IMR-90 (cell line): ENCODE measurements around the gene DICER1. TPM values are rescaled to one million over a fixed set of nuclear protein-coding genes. Genes with fewer than 3 reads are reported as not detected.

Experiments
- ATAC-seq: fragments of 200-7000 bp; cut with Tn5 transposase; 2 replicates; pipeline ENCODE4 v1.9.1; 2020; ENCODE audit warnings: low read depth, mild to moderate bottlenecking, moderate library complexity
- BruUV-seq: library from RNA; stranded (reverse); fragments of 400-500 nt; replicated peaks from 2 replicates; lab custom pipeline; 2021; lab: Mats Ljungman, UMichigan
- CTCF ChIA-PET: fragments of 300-600 bp; formaldehyde crosslinking; extraction: SDS; loops from one replicate; lab custom pipeline; 2021; ENCODE audit warnings: antibody characterized with exemption; lab: Yijun Ruan, JAX
- POLR2A ChIA-PET: fragments of 300-600 bp; sonication (Branson Sonifier 250); formaldehyde crosslinking; loops from one replicate; lab custom pipeline; 2022; ENCODE audit warnings: antibody characterized with exemption; ENCODE audit not compliant: unreplicated experiment; lab: Charles Lee
- DNase-seq: peaks from one replicate; pipeline ENCODE4 v3.0.0; 2013
- H2AFZ ChIP-seq: replicated peaks from 2 replicates; pipeline ENCODE3; 2013; ENCODE audit warnings: low read length, mild to moderate bottlenecking; ENCODE audit not compliant: poor library complexity
- H2AK5ac ChIP-seq: 2 replicates; pipeline ENCODE4 v1.6.1; 2013; ENCODE audit warnings: low read depth, low read length, inconsistent platforms
- H2AK9ac ChIP-seq: replicated peaks from 2 replicates; pipeline ENCODE3; 2013; ENCODE audit warnings: mild to moderate bottlenecking, low read depth, low read length, moderate library complexity; ENCODE audit not compliant: poor library complexity
- H2BK120ac ChIP-seq: 2 replicates; pipeline ENCODE4 v1.6.1; 2013; ENCODE audit warnings: low read depth, low read length, inconsistent platforms
- H2BK15ac ChIP-seq: 3 replicates; pipeline ENCODE4 v1.6.1; 2013; ENCODE audit warnings: low read depth, low read length, inconsistent platforms
- H2BK20ac ChIP-seq: 2 replicates; pipeline ENCODE4 v1.6.1; 2013; ENCODE audit warnings: low read depth, mild to moderate bottlenecking, inconsistent platforms, low read length, moderate library complexity
- H2BK5ac ChIP-seq: 2 replicates; pipeline ENCODE4 v1.6.1; 2013; ENCODE audit warnings: mild to moderate bottlenecking, low read depth, low read length, inconsistent platforms; ENCODE audit not compliant: poor library complexity, severe bottlenecking
- H3K14ac ChIP-seq: replicated peaks from 2 replicates; pipeline ENCODE4 v1.6.1; 2013; ENCODE audit warnings: low read depth, low read length, inconsistent platforms
- H3K18ac ChIP-seq: 2 replicates; pipeline ENCODE4 v1.6.1; 2013; ENCODE audit warnings: low read depth, low read length, control low read depth
- H3K23ac ChIP-seq: 2 replicates; pipeline ENCODE4 v1.6.1; 2013; ENCODE audit warnings: low read depth, low read length, inconsistent platforms
- H3K27ac ChIP-seq: 2 replicates; pipeline ENCODE4 v1.5.1; 2013; ENCODE audit warnings: mild to moderate bottlenecking, control low read depth, low read length; ENCODE audit not compliant: insufficient read depth
- H3K27me3 ChIP-seq: 2 replicates; pipeline ENCODE4 v1.6.1; 2013; ENCODE audit warnings: low read length; ENCODE audit not compliant: control insufficient read depth, insufficient read depth
- H3K36me3 ChIP-seq: 2 replicates; pipeline ENCODE4 v1.6.1; 2013; ENCODE audit warnings: low read length, mixed read lengths; ENCODE audit not compliant: control insufficient read depth, insufficient read depth
- H3K4ac ChIP-seq: 2 replicates; pipeline ENCODE4 v1.6.1; 2013; ENCODE audit warnings: low read depth, low read length, inconsistent platforms
- H3K4me1 ChIP-seq: 2 replicates; pipeline ENCODE4 v1.6.1; 2013; ENCODE audit warnings: low read length, mixed read lengths; ENCODE audit not compliant: control insufficient read depth, insufficient read depth
- H3K4me2 ChIP-seq: 2 replicates; pipeline ENCODE4 v1.6.1; 2013; ENCODE audit warnings: low read depth, mild to moderate bottlenecking, control low read depth, low read length, moderate library complexity
- H3K4me3 ChIP-seq: 2 replicates; pipeline ENCODE4 v1.5.1; 2013; ENCODE audit warnings: low read depth, mild to moderate bottlenecking, control low read depth, low read length, moderate library complexity; ENCODE audit not compliant: insufficient read depth
- H3K56ac ChIP-seq: 2 replicates; pipeline ENCODE4 v1.6.1; 2013; ENCODE audit warnings: low read length, inconsistent platforms; ENCODE audit not compliant: insufficient read depth; ENCODE audit errors: extremely low read depth
- H3K79me1 ChIP-seq, 2 experiments: 2 replicates each; pipeline ENCODE4 v1.6.1; 2013; ENCODE audit warnings: low read length in 2 of 2, inconsistent platforms in 1 of 2, low read depth in 1 of 2
- H3K9ac ChIP-seq: 2 replicates; pipeline ENCODE4 v1.6.1; 2013; ENCODE audit warnings: low read depth, low read length, control low read depth
- H3K9me1 ChIP-seq: 2 replicates; pipeline ENCODE4 v1.6.1; 2013; ENCODE audit warnings: low read length, inconsistent platforms; ENCODE audit not compliant: insufficient read depth
- H3K9me3 ChIP-seq: 2 replicates; pipeline ENCODE4 v1.6.1; 2013; ENCODE audit warnings: low read length; ENCODE audit not compliant: control insufficient read depth, insufficient read depth
- H4K20me1 ChIP-seq: 2 replicates; pipeline ENCODE4 v1.6.1; 2013; ENCODE audit warnings: low read length, inconsistent platforms; ENCODE audit not compliant: insufficient read depth
- H4K5ac ChIP-seq: 2 replicates; pipeline ENCODE4 v1.6.1; 2013; ENCODE audit warnings: mild to moderate bottlenecking, low read depth, low read length, control low read depth
- H4K8ac ChIP-seq, 2 experiments: 2 replicates each; pipeline ENCODE4 v1.6.1; 2013; ENCODE audit warnings: low read depth in 2 of 2, low read length in 2 of 2, control low read depth in 1 of 2, inconsistent platforms in 1 of 2
- H4K91ac ChIP-seq: 2 replicates; pipeline ENCODE4 v1.6.1; 2013; ENCODE audit warnings: low read depth, low read length, inconsistent platforms; ENCODE audit not compliant: insufficient read depth
- BHLHE40 ChIP-seq: fragments of 150-350 bp; IDR thresholded peaks from 2 replicates; pipeline ENCODE4 v1.6.1; 2016; ENCODE audit warnings: mild to moderate bottlenecking, low read depth, low read length
- CEBPB ChIP-seq: IDR thresholded peaks from 2 replicates; pipeline ENCODE4 v1.6.1; 2012; ENCODE audit warnings: low read depth, low read length, improper control_type of control experiment
- CHD1 ChIP-seq: IDR thresholded peaks from 2 replicates; pipeline ENCODE4 v1.6.1; 2012; ENCODE audit warnings: low read depth, low read length, improper control_type of control experiment
- FOS ChIP-seq: fragments of 150-350 bp; IDR thresholded peaks from 2 replicates; pipeline ENCODE4 v1.6.1; 2016; ENCODE audit warnings: low read depth, low read length
- MAFK ChIP-seq: IDR thresholded peaks from 2 replicates; pipeline ENCODE4 v1.6.1; 2012; ENCODE audit warnings: low read depth, low read length, improper control_type of control experiment
- MAZ ChIP-seq: IDR thresholded peaks from 2 replicates; pipeline ENCODE4 v1.6.1; 2012; ENCODE audit warnings: low read depth, mild to moderate bottlenecking, low read length, improper control_type of control experiment, moderate library complexity, borderline replicate concordance
- MXI1 ChIP-seq: IDR thresholded peaks from 2 replicates; pipeline ENCODE4 v1.6.1; 2012; ENCODE audit warnings: low read depth, mild to moderate bottlenecking, low read length, moderate library complexity, borderline replicate concordance
- POLR2A ChIP-seq: IDR thresholded peaks from 2 replicates; pipeline ENCODE4 v1.6.1; 2012; ENCODE audit warnings: mild to moderate bottlenecking, low read depth, low read length
- RCOR1 ChIP-seq: IDR thresholded peaks from 2 replicates; pipeline ENCODE4 v1.6.1; 2012; ENCODE audit warnings: mild to moderate bottlenecking, low read length, improper control_type of control experiment; ENCODE audit not compliant: insufficient replicate concordance
- RFX5 ChIP-seq: IDR thresholded peaks from 2 replicates; pipeline ENCODE4 v1.8.0; 2012; ENCODE audit warnings: low read depth, mild to moderate bottlenecking, low read length, moderate library complexity
- SMC3 ChIP-seq: fragments of 150-350 bp; IDR thresholded peaks from 2 replicates; pipeline ENCODE4 v1.6.1; 2016; ENCODE audit warnings: low read depth, mild to moderate bottlenecking, antibody characterized with exemption, low read length, moderate library complexity
- dilution Hi-C: fragments of 300-500 bp; cut with HindIII; formaldehyde crosslinking; loops from one replicate; pipeline ENCODE4 v1.14.3; 2018; ENCODE audit warnings: low sequenced_read_pairs; ENCODE audit not compliant: unreplicated experiment
- in situ Hi-C: fragments of 300-500 bp; cut with MboI; formaldehyde crosslinking; loops from 3 replicates; pipeline ENCODE4 v1.14.3; 2019; ENCODE audit warnings: low sequenced_read_pairs, inconsistent platforms, mixed read lengths
- intact Hi-C: fragments of 100-400 bp; cut with micrococcal nuclease; formaldehyde crosslinking; loops from 2 replicates; pipeline ENCODE4 v1.10.0; 2022
- polyA plus RNA-seq, 3 experiments: library from polyadenylated mRNA; depleted of rRNA; stranded (reverse); fragments of >200 nt; gene quantifications; 2 replicates each; pipeline ENCODE4 v1.2.3, GENCODE V29; 2012; ENCODE audit warnings: low replicate concordance in 1 of 3
- total RNA-seq: library from RNA; depleted of rRNA; stranded (reverse); fragments of >200 nt; gene quantifications from 2 replicates; pipeline ENCODE4 v1.2.3, GENCODE V29; 2012
- TF ChIP-seq, protein P1 (sequence below): conservative IDR thresholded peaks from 2 replicates; pipeline ENCODE4 v1.5.1; 2012; ENCODE audit warnings: mild to moderate bottlenecking, low read depth, low read length, improper control_type of control experiment

Gene DICER1
- total and polyA plus RNA-seq, 2 of the 4 experiments (the other 2 are of a cell fraction), result 9.7 to 49.5 TPM

DNA sequence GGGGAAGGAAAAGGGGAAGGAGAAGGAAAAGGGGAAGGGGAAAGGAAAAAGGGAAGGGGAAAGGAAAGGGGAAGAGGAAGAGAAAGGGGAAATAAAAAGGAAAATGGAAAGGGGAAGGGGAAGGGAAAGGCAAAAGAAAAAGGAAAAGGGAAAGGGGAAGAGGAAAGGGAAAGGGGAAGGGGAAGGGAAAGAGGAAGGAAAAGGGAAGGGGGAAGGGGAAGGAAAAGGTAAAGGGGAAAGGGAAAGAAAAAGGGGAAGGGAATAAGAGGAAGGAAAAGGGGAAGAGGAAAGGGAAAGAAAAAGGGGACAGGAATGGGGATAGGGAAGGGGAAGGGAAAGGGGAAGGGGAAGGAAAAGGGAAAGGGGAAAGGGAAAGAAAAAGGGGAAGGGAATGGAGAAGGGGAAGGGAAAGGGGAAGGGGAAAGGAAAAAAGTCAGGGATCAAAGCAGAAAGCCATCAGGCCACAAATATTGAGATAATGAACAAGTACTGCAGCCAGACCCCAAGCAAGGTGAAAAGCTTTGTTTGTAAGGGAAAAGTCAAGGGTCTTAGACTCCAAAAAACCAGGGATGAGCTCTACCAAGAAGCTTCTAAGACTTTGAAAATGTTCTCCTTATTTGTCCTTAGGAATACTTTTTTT is 20.0 kb downstream of the DICER1 start:
- Histone ChIP-seq H3K18ac (no peak overlapping the region), H4K91ac (no peak overlapping the region), H3K56ac (no peak overlapping the region), H4K5ac (no peak overlapping the region), H2AK9ac (no peak overlapping the region), H3K27me3 (no peaks in the 10 kb centered on the region), H3K9ac (no peak overlapping the region), H2BK120ac (no peak overlapping the region), H3K23ac (no peak overlapping the region), H3K36me3 (no peaks in the 10 kb centered on the region), H2BK20ac (no peak overlapping the region), H2AFZ (no peak overlapping the region), H2BK15ac (no peak overlapping the region), H3K9me1 (peaks cover 10% of the 10 kb centered on the region; the same call in 1 of the 2 replicates), H3K4me3 (no peak overlapping the region), H3K9me3 (no peaks in the 10 kb centered on the region), H3K79me1 (peaks cover 8 to 49% of the 10 kb centered on the region in 2 experiments), H3K4me2 (no peak overlapping the region), H2BK5ac (peak overlapping the region; percentile 30), H3K14ac (no peak overlapping the region), H2AK5ac (no peak overlapping the region; the same call in 1 of the 2 replicates), H3K4me1 (peaks cover 19% of the 10 kb centered on the region), H3K4ac (no peak overlapping the region), H4K20me1 (peaks cover 17% of the 10 kb centered on the region), H3K27ac (no peak overlapping the region), H4K8ac (no peak overlapping the region)
- dilution Hi-C loops, result no loop called here
- ChIA-PET POLR2A (no interaction called here), CTCF (no interaction called here)
- intact Hi-C loops, result no loop called here
- DNase-seq (no peak), ATAC-seq (no peak)
- TF ChIP-seq RCOR1 (no peak), POLR2A (no peak), FOS (no peak), RFX5 (no peak), MAZ (no peak), BHLHE40 (no peak), MAFK (no peak), CHD1 (no peak), CEBPB (no peak), SMC3 (no peak), MXI1 (no peak)
- TF ChIP-seq, protein P1, sequence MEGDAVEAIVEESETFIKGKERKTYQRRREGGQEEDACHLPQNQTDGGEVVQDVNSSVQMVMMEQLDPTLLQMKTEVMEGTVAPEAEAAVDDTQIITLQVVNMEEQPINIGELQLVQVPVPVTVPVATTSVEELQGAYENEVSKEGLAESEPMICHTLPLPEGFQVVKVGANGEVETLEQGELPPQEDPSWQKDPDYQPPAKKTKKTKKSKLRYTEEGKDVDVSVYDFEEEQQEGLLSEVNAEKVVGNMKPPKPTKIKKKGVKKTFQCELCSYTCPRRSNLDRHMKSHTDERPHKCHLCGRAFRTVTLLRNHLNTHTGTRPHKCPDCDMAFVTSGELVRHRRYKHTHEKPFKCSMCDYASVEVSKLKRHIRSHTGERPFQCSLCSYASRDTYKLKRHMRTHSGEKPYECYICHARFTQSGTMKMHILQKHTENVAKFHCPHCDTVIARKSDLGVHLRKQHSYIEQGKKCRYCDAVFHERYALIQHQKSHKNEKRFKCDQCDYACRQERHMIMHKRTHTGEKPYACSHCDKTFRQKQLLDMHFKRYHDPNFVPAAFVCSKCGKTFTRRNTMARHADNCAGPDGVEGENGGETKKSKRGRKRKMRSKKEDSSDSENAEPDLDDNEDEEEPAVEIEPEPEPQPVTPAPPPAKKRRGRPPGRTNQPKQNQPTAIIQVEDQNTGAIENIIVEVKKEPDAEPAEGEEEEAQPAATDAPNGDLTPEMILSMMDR, result no peak
- in situ Hi-C loops, result loop anchor here (25.0 kb wide), 1 partner anchor 375 kb away; the partner anchor contains the start of gene SYNE3
- no TSS peak for BruUV-seq
